Endothelial cell of umbilical vein (primary cell): Measurements from ENCODE around the gene PKNOX1. TPM values are rescaled to one million over a fixed set of nuclear protein-coding genes. Genes with fewer than 3 reads are reported as not detected.

ENCODE experiments used
- BruUV-seq: library from RNA; stranded (reverse); fragments of 400-500 nt; replicated peaks from 2 replicates; lab custom pipeline; 2021; lab: Mats Ljungman, UMichigan
- CTCF ChIA-PET: fragments of 300-600, 350-600 bp; sonication (Branson Sonifier 250); formaldehyde crosslinking; loops from one replicate; lab custom pipeline; 2021; ENCODE audit warnings: antibody characterized with exemption, inconsistent platforms; lab: Charles Lee
- POLR2A ChIA-PET: fragments of 300-600, 350-600 bp; sonication (Branson Sonifier 250); formaldehyde crosslinking; loops from one replicate; lab custom pipeline; 2021; ENCODE audit warnings: antibody characterized with exemption, inconsistent platforms; lab: Charles Lee
- DNase-seq: peaks from one replicate; pipeline ENCODE4 v3.0.0-alpha.2; 2011; ENCODE audit warnings: low read depth, low spot score
- FAIRE-seq: peaks from 2 replicates; lab custom pipeline; 2011; peaks lifted over from hg19 to GRCh38; lab: Jason Lieb, UNC
- H2AFZ ChIP-seq: 2 replicates; pipeline ENCODE4 v1.6.0; 2012; ENCODE audit warnings: low read depth, low read length, control low read depth, inconsistent platforms
- H3K27ac ChIP-seq: 2 replicates; pipeline ENCODE4 v1.5.1; 2011; ENCODE audit warnings: low read depth, mild to moderate bottlenecking, control low read depth, low read length, moderate library complexity; ENCODE audit not compliant: insufficient read depth
- H3K27me3 ChIP-seq, 2 experiments: 2 replicates each; pipeline versions ENCODE4 v1.6.0 to v1.6.1; 2011; ENCODE audit warnings: low read length in 2 of 2, mixed read lengths in 1 of 2; ENCODE audit not compliant: control insufficient read depth in 2 of 2, insufficient read depth in 2 of 2
- H3K36me3 ChIP-seq, 2 experiments: 2 replicates in 1 of 2; 3 replicates in 1 of 2; pipeline ENCODE4 v1.5.1; 2011; ENCODE audit warnings: low read length in 2 of 2, mild to moderate bottlenecking in 1 of 2, moderate library complexity in 1 of 2; ENCODE audit not compliant: control insufficient read depth in 2 of 2, insufficient read depth in 2 of 2; ENCODE audit errors: extremely low read depth in 1 of 2
- H3K4me1 ChIP-seq: 3 replicates; pipeline ENCODE4 v1.5.1; 2011; ENCODE audit warnings: mild to moderate bottlenecking, low read length; ENCODE audit not compliant: control insufficient read depth, insufficient read depth; ENCODE audit errors: extremely low read depth
- H3K4me2 ChIP-seq: 2 replicates; pipeline ENCODE4 v1.6.1; 2011; ENCODE audit warnings: low read length, control low read depth, mixed read lengths; ENCODE audit not compliant: insufficient read depth
- H3K4me3 ChIP-seq, 3 experiments: fragments of 200-600 bp in 1 of 3; sonication (generic), shearing (Covaris generic) in 1 of 3; replicated peaks in 1 of 3; 2 replicates each; pipeline ENCODE4 v1.5.1; 2011 to 2016; ENCODE audit warnings: control low read depth in 3 of 3, low read length in 3 of 3, mild to moderate bottlenecking in 2 of 3, inconsistent platforms in 1 of 3, low read depth in 1 of 3, moderate library complexity in 1 of 3; ENCODE audit not compliant: insufficient read depth in 1 of 3
- H3K79me2 ChIP-seq: 2 replicates; pipeline ENCODE4 v1.6.0; 2012; ENCODE audit warnings: low read length, inconsistent platforms; ENCODE audit not compliant: control insufficient read depth, insufficient read depth
- H3K9ac ChIP-seq: replicated peaks from 2 replicates; pipeline ENCODE3; 2011; ENCODE audit warnings: low read length, control low read depth; ENCODE audit not compliant: insufficient read depth; ENCODE audit errors: extremely low read depth
- H3K9me1 ChIP-seq: replicated peaks from 3 replicates; pipeline ENCODE4 v1.6.0; 2011; ENCODE audit warnings: mild to moderate bottlenecking, low read length; ENCODE audit not compliant: control insufficient read depth, insufficient read depth; ENCODE audit errors: extremely low read depth
- H3K9me3 ChIP-seq: replicated peaks from 2 replicates; pipeline ENCODE4 v1.5.1; 2012; ENCODE audit warnings: low read length, inconsistent platforms; ENCODE audit not compliant: control insufficient read depth, insufficient read depth
- H4K20me1 ChIP-seq: replicated peaks from 2 replicates; pipeline ENCODE3; 2011; ENCODE audit warnings: mild to moderate bottlenecking, low read length; ENCODE audit not compliant: control insufficient read depth, insufficient read depth; ENCODE audit errors: extremely low read depth
- CTCF ChIP-seq, 2 donors: IDR thresholded peaks; 1 replicate in 1 of 2; 2 replicates in 1 of 2; pipeline ENCODE4 v1.5.1; 2011; ENCODE audit warnings: low read length in 2 of 2, mild to moderate bottlenecking in 2 of 2, moderate library complexity in 2 of 2, control low read depth in 1 of 2, inconsistent platforms in 1 of 2, low read depth in 1 of 2; ENCODE audit not compliant: insufficient read depth in 1 of 2; ENCODE audit errors: extremely low read depth in 1 of 2
- EZH2 ChIP-seq: IDR thresholded peaks from 2 replicates; pipeline ENCODE4 v1.6.1; 2012; ENCODE audit warnings: borderline replicate concordance, low read depth, mild to moderate bottlenecking, moderate library complexity, low read length, inconsistent platforms; ENCODE audit not compliant: severe bottlenecking
- FOS ChIP-seq: IDR thresholded peaks from 2 replicates; pipeline ENCODE4 v1.6.1; 2011; ENCODE audit warnings: mild to moderate bottlenecking, low read length, moderate library complexity, borderline replicate concordance; ENCODE audit not compliant: insufficient read depth
- GATA2 ChIP-seq: IDR thresholded peaks from 2 replicates; pipeline ENCODE4 v1.7.0; 2011; ENCODE audit warnings: low read depth, mild to moderate bottlenecking, moderate library complexity, mixed read lengths, low read length; ENCODE audit not compliant: insufficient read length, insufficient read depth
- JUN ChIP-seq: IDR thresholded peaks from 2 replicates; pipeline ENCODE4 v1.6.1; 2011; ENCODE audit warnings: borderline replicate concordance, low read depth; ENCODE audit not compliant: insufficient read length, insufficient read depth
- MYC ChIP-seq: IDR thresholded peaks from one replicate; pipeline ENCODE4 v1.6.1; 2011; ENCODE audit warnings: mild to moderate bottlenecking, low read depth, low read length
- POLR2A ChIP-seq: IDR thresholded peaks from 2 replicates; pipeline ENCODE4 v1.6.1; 2012; ENCODE audit warnings: low read depth, mild to moderate bottlenecking, control low read depth, low read length
- POLR2AphosphoS5 ChIP-seq: IDR thresholded peaks from 2 replicates; pipeline ENCODE4 v1.6.1; 2012; ENCODE audit warnings: low read depth, mild to moderate bottlenecking, control low read depth, low read length, moderate library complexity; ENCODE audit not compliant: insufficient read depth
- dilution Hi-C: fragments of 300-500 bp; cut with MboI; formaldehyde crosslinking; loops from one replicate; pipeline ENCODE4 v1.15.0; 2019; ENCODE audit warnings: low sequenced_read_pairs; ENCODE audit not compliant: extremely low pct_ligation_motif_present
- intact Hi-C: fragments of 100-400 bp; cut with micrococcal nuclease; formaldehyde crosslinking; loops from one replicate; pipeline ENCODE4 v1.10.0; 2022
- polyA plus RNA-seq, 4 experiments: library from polyadenylated mRNA; depleted of rRNA in 3 of 4; stranded (reverse) in 3 of 4; unstranded in 1 of 4; fragments of >200 nt; gene quantifications; 2 replicates each; pipeline versions ENCODE4 v1.2.1 to v1.2.3, GENCODE V29; 2011 to 2012; ENCODE audit warnings: missing spikeins in 1 of 4
- total RNA-seq: library from RNA; stranded (reverse); gene quantifications from 2 replicates; pipeline ENCODE4 v1.2.3, GENCODE V29; 2021
- TF ChIP-seq, protein P1 (sequence below): IDR thresholded peaks from 2 replicates; pipeline ENCODE4 v1.6.1; 2011; ENCODE audit not compliant: insufficient read depth, insufficient read length

The PKNOX1 gene
- total and polyA plus RNA-seq, 2 donors (not counting 3 experiments of a cell fraction or from before 2014, with no cell fraction given) = 16.6 to 23.6 TPM

- no peak for TF ChIP-seq MYC
- peak; percentile 85 for TF ChIP-seq GATA2
- no peak for TF ChIP-seq CTCF (IDR thresholded peaks at IDR 0.05; ENCODE audit: extremely low read depth in 1 of 2, insufficient read depth in 1 of 2, low read depth in 1 of 2, low read length in 2 of 2)
- TF ChIP-seq FOS = peak; percentile 38
- peak; percentile 65 for TF ChIP-seq JUN
- TF ChIP-seq EZH2 = no peak
- no peak for TF ChIP-seq POLR2AphosphoS5
- TF ChIP-seq, protein P1, sequence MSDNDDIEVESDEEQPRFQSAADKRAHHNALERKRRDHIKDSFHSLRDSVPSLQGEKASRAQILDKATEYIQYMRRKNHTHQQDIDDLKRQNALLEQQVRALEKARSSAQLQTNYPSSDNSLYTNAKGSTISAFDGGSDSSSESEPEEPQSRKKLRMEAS = no peak
- no peak for TF ChIP-seq POLR2A
- H2AFZ ChIP-seq = peak overlapping the region; percentile 44
- dilution Hi-C loops = no loop called here
- no peaks in the 10 kb centered on the region for H3K27me3 ChIP-seq
- ChIA-PET POLR2A (no interaction called here), CTCF (interaction anchor here (1.0 kb wide), 1 partner anchor 43 kb away, joined by 7 read pairs; no protein-coding TSS in a partner anchor)
- FAIRE-seq (peak; percentile 73), DNase-seq (peak; percentile 71)
- H3K79me2 ChIP-seq = no peaks in the 10 kb centered on the region
- H4K20me1 ChIP-seq = no peaks in the 10 kb centered on the region
- H3K4me1 ChIP-seq = peaks cover 16% of the 10 kb centered on the region
- no peaks in the 10 kb centered on the region for H3K9me1 ChIP-seq
- H3K9me3 ChIP-seq = no peaks in the 10 kb centered on the region
- BruUV-seq = no TSS peak
- peak overlapping the region; percentile 73 for H3K27ac ChIP-seq
- intact Hi-C loops = no loop called here
- H3K4me3 ChIP-seq = no peak overlapping the region
- peaks cover 3 to 4% of the 10 kb centered on the region in 2 experiments for H3K36me3 ChIP-seq
- peak overlapping the region; percentile 60 for H3K4me2 ChIP-seq
- peak overlapping the region; percentile 4 for H3K9ac ChIP-seq
Observed at GRCh38 chr21:43034101-43034500, 59.7 kb downstream of the PKNOX1 start.
